Measurements from ENCODE around the gene PATJ.

PATJ gene

DNA sequence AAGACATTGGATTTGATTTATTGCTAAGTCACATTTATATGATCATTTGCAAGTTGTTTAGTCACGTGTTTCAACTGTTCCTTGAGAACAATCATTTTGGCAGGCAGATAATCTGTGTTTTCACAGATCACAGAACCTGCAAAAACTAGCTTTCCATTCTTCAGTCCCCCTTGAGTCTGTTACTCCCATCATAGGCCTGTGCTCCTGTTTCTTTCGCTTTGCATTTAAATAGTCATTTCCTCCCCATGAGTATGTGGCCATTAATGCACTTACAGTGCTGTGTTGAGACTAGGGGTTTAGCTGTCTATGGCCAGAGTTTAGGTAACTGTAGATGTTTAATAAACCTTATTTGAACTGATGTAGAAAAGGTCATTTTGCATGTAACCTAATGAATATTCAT, 214.5 kb downstream of the PATJ start:
- TF ChIP-seq TAF1 (IDR thresholded peaks at IDR 0.05; ENCODE audit: borderline replicate concordance, insufficient read depth, low read length) (no peak), FOXP2 (optimal IDR thresholded peaks at IDR 0.05; ENCODE audit: borderline replicate concordance, extremely low read depth, extremely low read length, insufficient read depth) (no peak), POLR2AphosphoS5 (IDR thresholded peaks at IDR 0.05; ENCODE audit: low read depth, low read length) (no peak), SIN3A (IDR thresholded peaks at IDR 0.05; ENCODE audit: borderline replicate concordance, insufficient read depth, low read length) (no peak)
- TF ChIP-seq, protein P1, sequence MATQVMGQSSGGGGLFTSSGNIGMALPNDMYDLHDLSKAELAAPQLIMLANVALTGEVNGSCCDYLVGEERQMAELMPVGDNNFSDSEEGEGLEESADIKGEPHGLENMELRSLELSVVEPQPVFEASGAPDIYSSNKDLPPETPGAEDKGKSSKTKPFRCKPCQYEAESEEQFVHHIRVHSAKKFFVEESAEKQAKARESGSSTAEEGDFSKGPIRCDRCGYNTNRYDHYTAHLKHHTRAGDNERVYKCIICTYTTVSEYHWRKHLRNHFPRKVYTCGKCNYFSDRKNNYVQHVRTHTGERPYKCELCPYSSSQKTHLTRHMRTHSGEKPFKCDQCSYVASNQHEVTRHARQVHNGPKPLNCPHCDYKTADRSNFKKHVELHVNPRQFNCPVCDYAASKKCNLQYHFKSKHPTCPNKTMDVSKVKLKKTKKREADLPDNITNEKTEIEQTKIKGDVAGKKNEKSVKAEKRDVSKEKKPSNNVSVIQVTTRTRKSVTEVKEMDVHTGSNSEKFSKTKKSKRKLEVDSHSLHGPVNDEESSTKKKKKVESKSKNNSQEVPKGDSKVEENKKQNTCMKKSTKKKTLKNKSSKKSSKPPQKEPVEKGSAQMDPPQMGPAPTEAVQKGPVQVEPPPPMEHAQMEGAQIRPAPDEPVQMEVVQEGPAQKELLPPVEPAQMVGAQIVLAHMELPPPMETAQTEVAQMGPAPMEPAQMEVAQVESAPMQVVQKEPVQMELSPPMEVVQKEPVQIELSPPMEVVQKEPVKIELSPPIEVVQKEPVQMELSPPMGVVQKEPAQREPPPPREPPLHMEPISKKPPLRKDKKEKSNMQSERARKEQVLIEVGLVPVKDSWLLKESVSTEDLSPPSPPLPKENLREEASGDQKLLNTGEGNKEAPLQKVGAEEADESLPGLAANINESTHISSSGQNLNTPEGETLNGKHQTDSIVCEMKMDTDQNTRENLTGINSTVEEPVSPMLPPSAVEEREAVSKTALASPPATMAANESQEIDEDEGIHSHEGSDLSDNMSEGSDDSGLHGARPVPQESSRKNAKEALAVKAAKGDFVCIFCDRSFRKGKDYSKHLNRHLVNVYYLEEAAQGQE (IDR thresholded peaks at IDR 0.05; ENCODE audit: insufficient read depth in 1 of 2, low read depth in 2 of 2, low read length in 2 of 2) = no peak

DNA sequence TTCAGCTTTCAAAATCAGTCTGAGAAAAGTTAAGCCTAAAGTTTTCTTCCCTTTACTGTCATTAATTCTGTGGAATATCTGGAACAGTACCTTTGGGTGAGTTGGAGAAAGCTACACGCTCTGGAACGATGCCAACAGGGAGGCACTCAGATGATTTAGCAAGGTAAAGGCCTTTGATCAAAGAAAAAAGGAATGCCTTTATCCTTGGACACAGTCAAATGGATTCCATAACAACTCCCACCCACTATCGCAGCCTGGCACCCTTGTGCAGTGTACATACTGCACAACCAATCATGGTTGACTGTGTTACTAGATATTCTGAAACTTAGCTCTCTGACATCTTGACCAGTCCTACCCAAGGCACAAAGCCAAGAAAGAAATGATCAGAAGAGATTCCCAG, 218.7 kb downstream of the PATJ start:
- TF ChIP-seq, protein P1 (IDR thresholded peaks at IDR 0.05; ENCODE audit: insufficient read depth in 1 of 2, low read depth in 2 of 2, low read length in 2 of 2) = no peak
- TF ChIP-seq POLR2AphosphoS5 (IDR thresholded peaks at IDR 0.05; ENCODE audit: low read depth, low read length) = no peak
- no peak for TF ChIP-seq SIN3A (IDR thresholded peaks at IDR 0.05; ENCODE audit: borderline replicate concordance, insufficient read depth, low read length)
- TF ChIP-seq TAF1 (IDR thresholded peaks at IDR 0.05; ENCODE audit: borderline replicate concordance, insufficient read depth, low read length) = no peak
- TF ChIP-seq FOXP2 (optimal IDR thresholded peaks at IDR 0.05; ENCODE audit: borderline replicate concordance, extremely low read depth, extremely low read length, insufficient read depth) = no peak

DNA sequence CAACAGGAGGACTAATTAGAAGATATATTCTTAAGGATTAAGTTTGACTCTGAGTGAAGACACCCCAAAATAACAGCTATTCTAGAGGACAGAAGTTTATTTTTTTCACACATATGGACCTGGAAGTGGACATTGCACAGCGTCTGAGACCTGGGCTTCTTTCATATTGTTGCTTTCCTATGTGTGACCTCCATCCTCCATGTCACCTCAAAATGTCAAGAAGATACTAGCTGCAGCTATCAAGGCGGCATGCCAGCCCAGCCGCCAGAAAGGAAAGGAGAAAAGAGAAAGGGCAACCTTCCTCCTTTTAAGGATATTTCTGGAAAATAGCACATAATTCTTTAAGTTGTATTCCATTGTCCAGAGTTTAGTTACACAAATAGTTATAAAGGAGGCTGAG, 220.4 kb downstream of the PATJ start:
- TF ChIP-seq FOXP2 (optimal IDR thresholded peaks at IDR 0.05; ENCODE audit: borderline replicate concordance, extremely low read depth, extremely low read length, insufficient read depth) = no peak
- TF ChIP-seq, protein P1 (IDR thresholded peaks at IDR 0.05; ENCODE audit: insufficient read depth in 1 of 2, low read depth in 2 of 2, low read length in 2 of 2) = no peak
- TF ChIP-seq TAF1 (IDR thresholded peaks at IDR 0.05; ENCODE audit: borderline replicate concordance, insufficient read depth, low read length) = no peak
- no peak for TF ChIP-seq POLR2AphosphoS5 (IDR thresholded peaks at IDR 0.05; ENCODE audit: low read depth, low read length)
- TF ChIP-seq SIN3A (IDR thresholded peaks at IDR 0.05; ENCODE audit: borderline replicate concordance, insufficient read depth, low read length) = no peak

DNA sequence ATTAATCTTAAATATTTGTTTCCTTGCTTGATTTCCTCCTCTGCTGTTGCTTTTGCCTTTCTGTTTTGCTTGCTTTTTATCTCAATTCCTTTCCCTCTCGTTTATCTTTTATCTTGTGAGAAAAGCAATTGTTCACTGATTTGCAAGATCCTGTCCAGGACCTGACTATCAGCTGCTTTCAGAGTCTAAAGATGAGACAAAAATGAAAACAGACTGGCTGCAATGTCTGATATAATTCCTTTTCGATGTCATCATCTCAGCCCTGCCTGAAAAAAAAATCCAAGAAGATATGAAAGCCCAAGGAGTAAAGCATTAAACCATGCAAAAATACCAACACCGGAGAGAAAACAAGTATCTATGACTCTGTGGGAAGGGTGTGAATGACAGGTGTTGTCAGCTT, 225.5 kb downstream of the PATJ start:
- no peak for TF ChIP-seq SIN3A (IDR thresholded peaks at IDR 0.05; ENCODE audit: borderline replicate concordance, insufficient read depth, low read length)
- TF ChIP-seq, protein P1 (IDR thresholded peaks at IDR 0.05; ENCODE audit: insufficient read depth in 1 of 2, low read depth in 2 of 2, low read length in 2 of 2) = no peak
- no peak for TF ChIP-seq FOXP2 (optimal IDR thresholded peaks at IDR 0.05; ENCODE audit: borderline replicate concordance, extremely low read depth, extremely low read length, insufficient read depth)
- no peak for TF ChIP-seq POLR2AphosphoS5 (IDR thresholded peaks at IDR 0.05; ENCODE audit: low read depth, low read length)
- TF ChIP-seq TAF1 (IDR thresholded peaks at IDR 0.05; ENCODE audit: borderline replicate concordance, insufficient read depth, low read length) = no peak

DNA sequence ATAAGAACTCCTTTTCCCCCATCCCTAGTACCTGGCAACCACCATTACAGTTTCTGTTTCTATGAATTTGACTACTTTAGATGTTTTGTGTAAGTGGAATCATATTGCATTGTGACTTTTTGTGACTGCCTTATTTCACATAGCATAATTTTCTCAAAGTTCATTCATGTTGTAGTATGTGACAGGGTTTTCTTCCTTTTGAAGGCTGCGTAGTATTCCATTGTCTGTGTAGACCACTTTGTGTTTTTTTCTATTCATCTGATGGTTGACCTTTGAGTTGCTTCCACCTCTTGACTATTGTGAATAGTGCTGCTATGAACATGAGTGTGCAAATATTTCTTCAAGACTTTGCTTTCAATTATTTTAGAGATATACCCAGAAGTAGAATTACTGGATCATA, 226.6 kb downstream of the PATJ start:
- TF ChIP-seq POLR2AphosphoS5 (IDR thresholded peaks at IDR 0.05; ENCODE audit: low read depth, low read length) (no peak), TAF1 (IDR thresholded peaks at IDR 0.05; ENCODE audit: borderline replicate concordance, insufficient read depth, low read length) (no peak), FOXP2 (optimal IDR thresholded peaks at IDR 0.05; ENCODE audit: borderline replicate concordance, extremely low read depth, extremely low read length, insufficient read depth) (no peak), SIN3A (IDR thresholded peaks at IDR 0.05; ENCODE audit: borderline replicate concordance, insufficient read depth, low read length) (no peak)
- TF ChIP-seq, protein P1 (IDR thresholded peaks at IDR 0.05; ENCODE audit: insufficient read depth in 1 of 2, low read depth in 2 of 2, low read length in 2 of 2) = no peak
